ENCODE results near the gene GPR160.
"Not testable (repeated sequence)": the region's sequence is repeated elsewhere in the genome, so short reads cannot be mapped to it uniquely, and the experiment has no call there.

GPR160 gene

DNA sequence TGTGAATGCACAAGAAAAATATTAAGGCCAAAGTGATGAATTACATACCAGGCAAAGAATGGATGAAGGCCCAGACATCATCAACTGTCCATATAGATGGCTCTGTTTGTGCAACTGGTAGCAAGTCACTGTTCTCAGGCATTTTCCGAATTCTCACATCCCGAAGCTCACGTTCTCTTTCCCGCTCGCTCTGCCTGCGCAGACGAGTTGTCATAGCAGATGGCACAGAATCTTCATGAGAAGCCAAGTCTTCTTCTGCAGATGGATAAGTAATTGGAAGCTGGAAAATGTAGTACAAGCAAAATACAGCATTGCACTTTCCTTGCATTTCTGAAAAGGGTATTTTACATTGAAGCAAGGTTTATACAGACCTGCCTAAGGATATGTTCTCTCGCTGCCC, 64.6 kb downstream of the GPR160 start:
- no peak overlapping the region for H3K4me3 ChIP-seq (ENCODE audit: low read depth, low read length)
- DNase-seq (ENCODE audit: low read depth) = no peak
- TF ChIP-seq, protein P1, sequence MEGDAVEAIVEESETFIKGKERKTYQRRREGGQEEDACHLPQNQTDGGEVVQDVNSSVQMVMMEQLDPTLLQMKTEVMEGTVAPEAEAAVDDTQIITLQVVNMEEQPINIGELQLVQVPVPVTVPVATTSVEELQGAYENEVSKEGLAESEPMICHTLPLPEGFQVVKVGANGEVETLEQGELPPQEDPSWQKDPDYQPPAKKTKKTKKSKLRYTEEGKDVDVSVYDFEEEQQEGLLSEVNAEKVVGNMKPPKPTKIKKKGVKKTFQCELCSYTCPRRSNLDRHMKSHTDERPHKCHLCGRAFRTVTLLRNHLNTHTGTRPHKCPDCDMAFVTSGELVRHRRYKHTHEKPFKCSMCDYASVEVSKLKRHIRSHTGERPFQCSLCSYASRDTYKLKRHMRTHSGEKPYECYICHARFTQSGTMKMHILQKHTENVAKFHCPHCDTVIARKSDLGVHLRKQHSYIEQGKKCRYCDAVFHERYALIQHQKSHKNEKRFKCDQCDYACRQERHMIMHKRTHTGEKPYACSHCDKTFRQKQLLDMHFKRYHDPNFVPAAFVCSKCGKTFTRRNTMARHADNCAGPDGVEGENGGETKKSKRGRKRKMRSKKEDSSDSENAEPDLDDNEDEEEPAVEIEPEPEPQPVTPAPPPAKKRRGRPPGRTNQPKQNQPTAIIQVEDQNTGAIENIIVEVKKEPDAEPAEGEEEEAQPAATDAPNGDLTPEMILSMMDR (IDR thresholded peaks at IDR 0.05; ENCODE audit: insufficient read depth, low read depth, low read length, missing control alignments) = no peak

DNA sequence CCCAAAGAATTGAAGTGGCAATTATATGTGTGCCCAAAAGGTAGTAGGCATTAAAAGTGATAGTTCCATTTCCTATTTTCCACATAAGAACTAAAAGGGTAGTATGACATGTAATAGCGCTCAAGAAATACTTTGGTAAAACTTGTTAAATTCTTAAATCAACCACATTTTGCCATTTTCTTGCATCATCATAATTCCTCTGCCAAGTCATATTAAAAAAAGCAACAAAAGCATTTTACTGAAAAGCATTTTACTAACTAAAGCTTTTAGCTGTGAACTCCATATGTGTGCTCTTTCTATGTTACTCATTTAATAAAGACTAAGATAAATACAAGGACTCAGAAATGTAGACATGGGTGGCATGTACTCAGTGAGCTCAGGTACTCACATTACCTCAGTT, 70.1 kb downstream of the GPR160 start:
- TF ChIP-seq, protein P1 (IDR thresholded peaks at IDR 0.05; ENCODE audit: insufficient read depth, low read depth, low read length, missing control alignments) = no peak
- DNase-seq (ENCODE audit: low read depth) = no peak

DNA sequence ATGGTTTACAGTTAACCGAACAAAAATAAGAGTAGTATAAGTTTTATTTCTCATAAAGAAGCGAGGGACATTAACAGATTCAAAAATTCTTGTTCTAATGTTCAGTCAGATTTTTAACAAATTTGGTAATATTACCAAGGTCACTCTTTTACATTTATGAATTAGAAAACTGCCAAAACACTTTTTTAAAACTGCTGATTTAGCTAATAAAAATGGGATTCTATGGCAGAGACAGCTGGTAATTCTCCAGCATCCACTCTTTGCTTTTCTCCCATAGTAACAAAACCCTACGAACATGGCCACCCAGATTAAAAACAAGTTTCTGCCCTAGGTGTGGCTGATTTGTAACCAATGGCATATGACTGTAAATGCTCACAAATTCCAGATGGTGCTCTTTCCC, 71.2 kb downstream of the GPR160 start:
- no peak overlapping the region for H3K4me3 ChIP-seq (ENCODE audit: low read depth, low read length)
- no peak for DNase-seq (ENCODE audit: low read depth)
- TF ChIP-seq, protein P1 (IDR thresholded peaks at IDR 0.05; ENCODE audit: insufficient read depth, low read depth, low read length, missing control alignments) = no peak

More for the DNA sequence above, 70.1 kb downstream of the GPR160 start:
- no peak overlapping the region for H3K4me3 ChIP-seq (ENCODE audit: low read depth, low read length)

DNA sequence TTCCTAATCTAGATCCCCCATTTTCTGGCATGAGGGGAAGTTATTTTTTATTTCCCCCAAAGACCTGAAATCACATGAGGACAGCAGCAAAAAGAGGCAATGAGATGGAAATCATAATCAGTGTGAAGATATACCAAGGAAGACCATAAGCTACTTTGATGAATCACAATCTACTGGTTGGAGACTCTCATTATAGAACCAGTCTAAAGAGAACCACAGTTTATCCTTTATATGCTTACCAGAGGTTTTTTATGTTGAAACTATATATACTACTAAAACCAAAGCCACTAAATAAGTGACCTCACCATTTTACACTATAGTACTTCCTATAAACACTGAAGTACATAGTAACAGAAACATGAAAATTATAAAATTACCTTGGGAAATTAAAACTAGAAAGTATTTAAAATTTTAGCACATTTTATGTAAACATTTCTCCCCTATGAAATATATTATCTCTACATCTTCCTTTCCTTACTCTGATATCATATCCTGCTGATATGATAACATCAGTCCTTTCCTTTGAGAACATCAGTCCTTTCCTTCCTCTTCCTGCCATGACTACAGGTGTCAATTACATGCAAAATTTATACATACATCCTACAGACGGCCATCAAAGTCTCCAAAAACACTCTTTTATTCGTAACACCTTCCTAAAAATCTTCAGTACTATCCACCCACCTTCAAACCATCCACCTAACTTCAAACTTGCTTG, 71.9 kb downstream of the GPR160 start:
- H3K4me3 ChIP-seq (ENCODE audit: low read depth, low read length) = no peak overlapping the region
- no peak for DNase-seq (ENCODE audit: low read depth)
- TF ChIP-seq, protein P1 (IDR thresholded peaks at IDR 0.05; ENCODE audit: insufficient read depth, low read depth, low read length, missing control alignments) = no peak

DNA sequence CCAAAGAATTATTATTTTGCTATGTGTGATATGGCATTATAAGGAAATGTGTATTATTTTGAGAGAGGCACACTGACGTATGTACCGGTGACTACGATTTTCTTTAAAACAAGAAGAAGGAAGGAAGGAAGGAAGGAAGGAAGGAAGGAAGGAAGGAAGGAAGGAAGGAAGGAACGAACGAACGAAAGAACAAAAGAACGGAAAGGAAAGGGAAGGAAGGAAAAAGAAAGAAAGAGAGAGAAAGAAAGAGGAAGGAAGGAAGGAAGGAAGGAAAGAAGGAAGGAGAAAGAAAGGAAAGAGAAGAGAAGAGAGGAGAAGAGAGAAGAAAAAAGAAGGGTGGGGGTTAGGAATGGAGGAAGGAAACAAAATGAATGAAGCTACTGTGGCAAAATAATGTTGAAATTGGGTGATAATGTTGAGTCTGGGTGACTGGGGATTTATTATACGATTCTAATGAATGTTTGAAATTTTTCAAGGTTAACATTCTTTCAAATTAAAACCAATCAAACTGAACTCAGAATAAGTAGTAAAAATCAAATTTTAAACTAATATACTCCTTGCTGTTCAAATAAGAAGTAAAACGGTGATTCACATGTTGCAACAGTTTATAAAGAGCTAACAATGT, 73.5 kb downstream of the GPR160 start:
- no peak for DNase-seq (ENCODE audit: low read depth)
- TF ChIP-seq, protein P1 (IDR thresholded peaks at IDR 0.05; ENCODE audit: insufficient read depth, low read depth, low read length, missing control alignments) = no peak
- H3K4me3 ChIP-seq (ENCODE audit: low read depth, low read length) = no peak overlapping the region

DNA sequence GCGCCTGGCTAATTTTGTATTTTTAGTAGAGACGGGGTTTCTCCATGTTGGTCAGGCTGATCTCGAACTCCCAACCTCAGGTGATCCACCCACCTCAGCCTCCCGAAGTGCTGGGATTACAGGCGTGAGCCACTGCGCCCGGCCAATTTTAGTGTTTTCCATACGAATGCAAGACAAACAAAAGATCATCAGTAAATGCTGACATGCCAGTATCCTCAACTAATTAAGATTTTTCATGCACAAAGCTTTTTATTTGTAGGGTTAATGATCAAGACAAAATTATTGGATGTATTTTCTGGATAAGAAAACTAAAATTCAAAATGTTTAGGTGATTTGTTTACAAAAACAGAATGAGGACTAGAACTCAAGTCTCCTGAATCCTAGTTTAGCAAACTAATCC, 76.4 kb downstream of the GPR160 start:
- H3K4me3 ChIP-seq (ENCODE audit: low read depth, low read length); DNase-seq (ENCODE audit: low read depth): not testable (repeated sequence)

DNA sequence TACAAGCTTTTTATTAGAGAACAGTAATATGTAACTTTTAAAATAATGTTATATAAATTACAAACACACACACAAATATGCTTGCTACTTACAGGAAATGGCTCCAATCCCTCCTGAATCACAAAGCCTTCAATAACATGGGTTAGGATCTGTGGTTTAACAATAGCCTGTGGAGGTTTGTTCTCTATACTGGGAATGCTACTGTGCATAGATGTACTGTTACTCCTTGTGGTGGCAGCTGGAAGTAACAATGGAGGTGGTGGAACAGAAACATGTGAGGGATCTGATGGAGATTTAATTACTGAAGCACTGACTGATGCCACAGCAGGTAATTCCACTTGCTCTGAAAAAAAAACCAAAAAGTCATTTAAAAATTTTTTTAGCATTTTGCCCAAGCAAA, 79.3 kb downstream of the GPR160 start:
- no peak overlapping the region for H3K4me3 ChIP-seq (ENCODE audit: low read depth, low read length)
- TF ChIP-seq, protein P1 (IDR thresholded peaks at IDR 0.05; ENCODE audit: insufficient read depth, low read depth, low read length, missing control alignments) = peak; percentile 14
- DNase-seq (ENCODE audit: low read depth) = no peak
